Natural killer cell (primary cell): ENCODE results near the gene ERBB3. TPM values are rescaled to one million over a fixed set of nuclear protein-coding genes. Genes with fewer than 3 reads are reported as not detected.
A peak's percentile ranks its signal among the peaks of the same experiment; 100 is the strongest.

ENCODE experiments used
- ATAC-seq, 3 donors: fragments of 150-1000 bp in 2 of 3; fragments of 200-7000 bp in 1 of 3; cut with Tn5 transposase; 1 replicate in 1 of 3; 2 replicates in 2 of 3; pipeline ENCODE4 v1.10.0; 2021; ENCODE audit warnings: mild to moderate bottlenecking in 2 of 3, moderate library complexity in 2 of 3
- DNase-seq, 2 donors: peaks; one replicate each; pipeline versions ENCODE4 v3.0.0 to v3.0.0-alpha.2; 2013 to 2021; ENCODE audit warnings: mixed read lengths in 1 of 2
- H3K27ac ChIP-seq: one replicate; pipeline ENCODE4 v1.5.1; 2013; ENCODE audit warnings: mild to moderate bottlenecking, low read length
- H3K27me3 ChIP-seq: one replicate; pipeline ENCODE4 v1.6.1; 2013; ENCODE audit warnings: low read length; ENCODE audit not compliant: control insufficient read depth, insufficient read depth
- H3K36me3 ChIP-seq: one replicate; pipeline ENCODE4 v1.6.1; 2013; ENCODE audit warnings: low read length; ENCODE audit not compliant: control insufficient read depth, insufficient read depth
- H3K4me1 ChIP-seq: one replicate; pipeline ENCODE4 v1.6.1; 2013; ENCODE audit warnings: low read length; ENCODE audit not compliant: control insufficient read depth, insufficient read depth
- H3K4me3 ChIP-seq: one replicate; pipeline ENCODE4 v1.5.1; 2013; ENCODE audit warnings: low read length
- H3K9me3 ChIP-seq: one replicate; pipeline ENCODE4 v1.6.1; 2013; ENCODE audit warnings: low read length; ENCODE audit not compliant: control insufficient read depth, insufficient read depth
- H3K27ac Mint-ChIP-seq, 2 donors: one replicate each; pipeline ENCODE4 v1.8.0; 2022; ENCODE audit warnings: mild to moderate bottlenecking in 2 of 2, mixed read lengths in 2 of 2, moderate library complexity in 1 of 2
- H3K27me3 Mint-ChIP-seq, 2 donors: one replicate each; pipeline ENCODE4 v1.8.0; 2022; ENCODE audit warnings: low read depth in 2 of 2, mixed read lengths in 2 of 2
- H3K36me3 Mint-ChIP-seq: one replicate; pipeline ENCODE4 v1.8.0; 2022; ENCODE audit warnings: mixed read lengths
- H3K4me1 Mint-ChIP-seq, 2 donors: one replicate each; pipeline ENCODE4 v1.8.0; 2022; ENCODE audit warnings: mixed read lengths in 2 of 2
- H3K4me3 Mint-ChIP-seq: one replicate; pipeline ENCODE4 v1.8.0; 2022; ENCODE audit warnings: mild to moderate bottlenecking, moderate library complexity, mixed read lengths
- H3K9me3 Mint-ChIP-seq, 2 donors: one replicate each; pipeline ENCODE4 v1.8.0; 2022; ENCODE audit warnings: mixed read lengths in 2 of 2
- WGBS: methylation state at CpG from one replicate; pipeline ENCODE4 v1.1.7; 2013; ENCODE audit warnings: missing lambda C conversion rate; ENCODE audit not compliant: insufficient coverage; 5-methylcytosine and 5-hydroxymethylcytosine counted together
- intact Hi-C: fragments of 100-400 bp; cut with micrococcal nuclease; formaldehyde crosslinking; loops from one replicate; pipeline ENCODE4 v1.14.2; 2022
- total RNA-seq, 4 donors: library from RNA; stranded (reverse); fragments of 120-200 nt in 1 of 4; gene quantifications; one replicate each; pipeline versions ENCODE4 v1.2.3 to v1.2.4, GENCODE V29; 2013 to 2022
- TF ChIP-seq, protein P1 (sequence below): fragments of 200-600 bp; IDR thresholded peaks from one replicate; pipeline ENCODE4 v1.8.0; 2022; ENCODE audit warnings: antibody characterized with exemption

ERBB3 gene
- total RNA-seq, 3 donors from 2014 or later (not counting 1 experiment from before 2014, with no cell fraction given): 0.26 to 0.66 TPM; not detected in 1

GRCh38 chr12:56118688-56119357, 38.9 kb downstream of the ERBB3 start:
- no peaks in the 10 kb centered on the region for H3K9me3 Mint-ChIP-seq

DNA sequence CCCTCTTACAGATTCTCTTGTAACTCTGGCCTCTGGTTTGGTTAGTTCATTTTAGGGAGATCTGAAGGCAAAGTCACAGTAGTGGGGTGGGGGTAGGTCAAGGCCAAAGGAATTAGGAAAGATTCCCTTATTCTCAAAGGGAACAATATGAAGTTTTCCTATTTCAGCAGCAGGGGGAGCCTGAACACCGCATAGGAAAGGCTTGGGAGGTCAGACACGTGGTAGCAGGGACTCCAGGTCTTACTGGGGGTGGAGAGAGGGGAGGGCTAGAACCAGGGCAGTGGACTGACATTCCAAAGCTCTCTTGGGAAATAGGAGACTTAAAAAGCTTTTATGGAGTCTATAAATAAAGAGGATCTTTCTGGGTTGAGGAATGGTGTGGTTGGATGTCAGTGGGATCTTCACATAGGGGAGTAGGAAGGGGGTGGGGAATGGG, 39.4 kb downstream of the ERBB3 start:
- DNase-seq (peak in 1 of 2 donors; percentile 85), ATAC-seq (no peak)
- Mint-ChIP-seq H3K36me3 (no peaks in the 10 kb centered on the region), H3K4me1 (peaks cover 33 to 42% of the 10 kb centered on the region in 2 donors), H3K4me3 (peak overlapping the region; percentile 98), H3K27ac (peak overlapping the region; percentile 95 to 99), H3K27me3 (no peaks in the 10 kb centered on the region), H3K9me3 (no peaks in the 10 kb centered on the region)
- TF ChIP-seq, protein P1, sequence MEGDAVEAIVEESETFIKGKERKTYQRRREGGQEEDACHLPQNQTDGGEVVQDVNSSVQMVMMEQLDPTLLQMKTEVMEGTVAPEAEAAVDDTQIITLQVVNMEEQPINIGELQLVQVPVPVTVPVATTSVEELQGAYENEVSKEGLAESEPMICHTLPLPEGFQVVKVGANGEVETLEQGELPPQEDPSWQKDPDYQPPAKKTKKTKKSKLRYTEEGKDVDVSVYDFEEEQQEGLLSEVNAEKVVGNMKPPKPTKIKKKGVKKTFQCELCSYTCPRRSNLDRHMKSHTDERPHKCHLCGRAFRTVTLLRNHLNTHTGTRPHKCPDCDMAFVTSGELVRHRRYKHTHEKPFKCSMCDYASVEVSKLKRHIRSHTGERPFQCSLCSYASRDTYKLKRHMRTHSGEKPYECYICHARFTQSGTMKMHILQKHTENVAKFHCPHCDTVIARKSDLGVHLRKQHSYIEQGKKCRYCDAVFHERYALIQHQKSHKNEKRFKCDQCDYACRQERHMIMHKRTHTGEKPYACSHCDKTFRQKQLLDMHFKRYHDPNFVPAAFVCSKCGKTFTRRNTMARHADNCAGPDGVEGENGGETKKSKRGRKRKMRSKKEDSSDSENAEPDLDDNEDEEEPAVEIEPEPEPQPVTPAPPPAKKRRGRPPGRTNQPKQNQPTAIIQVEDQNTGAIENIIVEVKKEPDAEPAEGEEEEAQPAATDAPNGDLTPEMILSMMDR: peak; percentile 69
- WGBS: 0% methylated on average over 2 of the region's 2 CpGs
- H3K4me3 ChIP-seq: no peak overlapping the region
- no peaks in the 10 kb centered on the region for H3K27me3 ChIP-seq
- peaks cover 25% of the 10 kb centered on the region for H3K36me3 ChIP-seq
- H3K9me3 ChIP-seq: no peaks in the 10 kb centered on the region
- intact Hi-C loops: loop anchor here (2.0 to 5.0 kb wide), 5 partner anchors 69 to 345 kb away; partner anchors contain the start of genes ANKRD52, CS, RPS26 and SMARCC2
- peaks cover 28% of the 10 kb centered on the region for H3K4me1 ChIP-seq
- H3K27ac ChIP-seq: no peak overlapping the region

More at GRCh38 chr12:56118688-56119357, 38.9 kb downstream of the ERBB3 start:
- TF ChIP-seq, protein P1: no peak
- no peak for ATAC-seq
- no peaks in the 10 kb centered on the region for H3K27me3 Mint-ChIP-seq
- Histone ChIP-seq H3K36me3 (peaks cover 23% of the 10 kb centered on the region), H3K4me3 (peak overlapping the region; percentile 78), H3K27ac (peak overlapping the region; percentile 90), H3K4me1 (peaks cover 28% of the 10 kb centered on the region), H3K9me3 (no peaks in the 10 kb centered on the region), H3K27me3 (no peaks in the 10 kb centered on the region)
- peak overlapping the region; percentile 98 for H3K4me3 Mint-ChIP-seq
- H3K4me1 Mint-ChIP-seq: peaks cover 33 to 36% of the 10 kb centered on the region in 2 donors
- 10% methylated on average over 12 of the region's 13 CpGs for WGBS
- DNase-seq: peak in 1 of 2 donors; percentile 37
- intact Hi-C loops: loop anchor here (1.0 to 5.0 kb wide), 10 partner anchors 7 to 346 kb away; partner anchors contain the start of genes ANKRD52, CS, MYL6 and ORMDL2
- H3K27ac Mint-ChIP-seq: peak overlapping the region; percentile 95 to 99
- peaks cover 3% of the 10 kb centered on the region for H3K36me3 Mint-ChIP-seq

- peaks cover 33 to 42% of the 10 kb centered on the region in 2 donors for H3K4me1 Mint-ChIP-seq
- Histone ChIP-seq H3K36me3 (peaks cover 25% of the 10 kb centered on the region), H3K27me3 (no peaks in the 10 kb centered on the region), H3K4me1 (peaks cover 28% of the 10 kb centered on the region), H3K4me3 (no peak overlapping the region), H3K27ac (no peak overlapping the region), H3K9me3 (no peaks in the 10 kb centered on the region)
- WGBS: 97% methylated on average over 17 of the region's 17 CpGs
- DNase-seq (no peak), ATAC-seq (no peak)
- peak overlapping the region; percentile 95 to 99 for H3K27ac Mint-ChIP-seq
- TF ChIP-seq, protein P1: no peak
- peak overlapping the region; percentile 98 for H3K4me3 Mint-ChIP-seq
- H3K9me3 Mint-ChIP-seq: no peaks in the 10 kb centered on the region
- H3K36me3 Mint-ChIP-seq: no peaks in the 10 kb centered on the region
- intact Hi-C loops: no loop called here
- H3K27me3 Mint-ChIP-seq: no peaks in the 10 kb centered on the region
Measured at GRCh38 chr12:56120158-56120846, 40.3 kb downstream of the ERBB3 start.
